SW 1271 (cell line): ENCODE data around the gene DIRAS1.

Experiments used
- DNase-seq, 2 experiments: peaks; one replicate each; lab custom pipeline; 2025; lab: John Stamatoyannopoulos, UW

The DIRAS1 gene, protein sequence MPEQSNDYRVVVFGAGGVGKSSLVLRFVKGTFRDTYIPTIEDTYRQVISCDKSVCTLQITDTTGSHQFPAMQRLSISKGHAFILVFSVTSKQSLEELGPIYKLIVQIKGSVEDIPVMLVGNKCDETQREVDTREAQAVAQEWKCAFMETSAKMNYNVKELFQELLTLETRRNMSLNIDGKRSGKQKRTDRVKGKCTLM

DNA sequence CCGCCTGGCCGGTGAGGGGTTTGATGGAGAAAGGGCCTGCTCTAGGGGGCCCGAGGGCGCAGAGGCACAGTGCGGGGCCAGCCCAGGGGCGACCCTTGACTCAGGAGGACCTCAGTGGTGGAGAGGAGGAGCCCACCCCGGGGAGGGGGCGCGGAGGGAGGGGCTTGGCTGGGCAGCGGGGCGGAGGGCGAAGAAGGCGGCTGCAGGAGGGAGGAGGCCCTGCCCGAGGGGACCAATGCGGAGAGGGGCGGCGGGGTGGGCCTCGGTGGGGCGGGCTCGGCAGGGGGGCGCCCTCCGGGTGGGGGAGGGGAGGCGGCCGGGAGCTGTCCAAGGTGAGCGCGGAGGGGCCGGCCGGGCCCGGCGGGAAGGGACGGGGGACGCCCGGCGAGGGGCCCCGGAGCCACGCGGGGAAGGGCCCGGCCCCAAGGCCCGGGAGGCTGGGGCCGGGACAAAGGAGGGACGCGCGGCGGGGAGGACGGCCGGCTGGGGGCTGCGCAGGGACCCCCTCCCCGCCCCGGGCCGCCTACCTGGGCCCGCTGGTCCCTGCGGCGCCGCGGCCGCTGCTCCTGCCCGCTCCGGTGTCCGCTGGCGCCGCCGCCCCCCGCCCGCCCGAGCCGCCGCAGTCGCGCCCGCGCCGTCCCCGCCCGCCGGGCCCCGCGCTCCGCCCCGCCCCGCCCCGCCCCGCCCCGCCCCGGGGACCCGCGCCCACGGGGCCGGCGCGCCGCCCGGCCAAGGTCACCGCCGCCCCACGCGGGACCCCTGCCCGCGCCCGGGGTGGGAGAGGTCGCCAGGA lies at the start of gene DIRAS1:
DIRAS1 (minus strand) TSS at position 596 of the 793 bp plus-strand sequence. CDS start 3,566 bp downstream, outside the sequence.
- DNase-seq: no peak

DNA sequence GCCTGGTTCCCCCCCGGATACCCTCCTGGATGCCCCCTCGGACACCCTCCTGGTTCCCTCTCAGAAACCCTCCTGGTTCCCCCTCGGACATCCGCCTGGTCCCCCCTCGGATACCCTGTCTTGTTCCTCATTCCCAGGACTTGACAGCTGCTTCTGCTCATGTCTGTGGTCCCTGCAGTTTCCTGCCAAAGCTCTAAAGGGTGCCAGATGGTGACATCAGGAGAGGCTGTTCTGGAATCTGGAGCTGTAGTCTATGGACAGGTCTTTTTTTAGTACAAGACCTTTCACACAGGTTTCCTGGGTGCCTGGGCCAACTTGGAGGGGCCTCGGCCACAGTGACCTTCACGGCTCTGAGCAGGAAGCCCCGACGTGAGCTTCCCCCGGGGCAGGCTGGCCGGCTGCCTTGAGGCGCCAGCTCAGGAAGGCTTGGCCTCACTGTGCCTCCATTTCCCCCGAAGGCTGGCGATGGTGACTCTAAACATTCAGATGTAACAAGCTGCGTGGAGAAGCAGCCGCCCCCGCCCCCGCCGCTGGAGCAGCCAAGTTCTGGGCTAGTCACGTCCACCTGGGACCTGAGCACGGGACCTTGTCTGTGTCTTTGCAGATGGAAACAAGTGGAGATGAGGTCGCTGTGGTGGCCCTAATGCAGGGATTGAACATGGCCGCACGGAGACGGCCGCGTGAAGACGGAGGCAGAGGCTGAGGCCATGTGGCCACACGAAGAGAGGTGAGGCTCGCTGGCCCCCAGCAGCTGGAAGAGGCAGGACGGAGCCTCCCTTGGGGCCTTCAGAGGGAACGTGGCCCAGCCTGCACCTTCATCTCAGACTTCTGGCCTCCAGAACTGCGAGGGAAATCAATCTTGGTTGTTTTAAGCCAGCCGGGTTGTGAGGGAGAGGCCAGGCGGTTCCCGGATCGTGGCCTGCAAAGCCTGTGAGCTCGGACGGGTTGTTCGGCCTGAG lies 49.2 kb upstream of the DIRAS1 start:
- no peak for DNase-seq

DNA sequence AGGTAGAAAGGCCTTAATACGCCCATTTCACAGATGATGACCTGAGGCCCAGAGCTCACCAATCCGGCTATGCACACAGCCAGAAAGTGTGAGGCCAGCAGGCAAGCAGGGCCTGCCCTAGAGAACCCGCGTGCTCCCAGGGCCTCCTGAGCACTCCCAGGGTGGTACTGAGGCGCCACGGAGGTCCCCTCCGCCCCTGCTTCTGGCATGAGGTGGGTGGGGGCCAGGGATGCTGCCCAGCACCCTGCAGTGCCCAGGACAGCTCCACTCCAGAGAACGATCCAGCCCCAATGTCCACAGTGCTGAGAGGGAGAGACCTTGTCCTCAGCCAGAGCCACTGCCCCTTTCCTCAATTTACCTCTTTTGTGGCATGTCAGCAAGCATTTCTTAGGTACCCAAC lies 48.0 kb upstream of the DIRAS1 start:
- no peak for DNase-seq

DNA sequence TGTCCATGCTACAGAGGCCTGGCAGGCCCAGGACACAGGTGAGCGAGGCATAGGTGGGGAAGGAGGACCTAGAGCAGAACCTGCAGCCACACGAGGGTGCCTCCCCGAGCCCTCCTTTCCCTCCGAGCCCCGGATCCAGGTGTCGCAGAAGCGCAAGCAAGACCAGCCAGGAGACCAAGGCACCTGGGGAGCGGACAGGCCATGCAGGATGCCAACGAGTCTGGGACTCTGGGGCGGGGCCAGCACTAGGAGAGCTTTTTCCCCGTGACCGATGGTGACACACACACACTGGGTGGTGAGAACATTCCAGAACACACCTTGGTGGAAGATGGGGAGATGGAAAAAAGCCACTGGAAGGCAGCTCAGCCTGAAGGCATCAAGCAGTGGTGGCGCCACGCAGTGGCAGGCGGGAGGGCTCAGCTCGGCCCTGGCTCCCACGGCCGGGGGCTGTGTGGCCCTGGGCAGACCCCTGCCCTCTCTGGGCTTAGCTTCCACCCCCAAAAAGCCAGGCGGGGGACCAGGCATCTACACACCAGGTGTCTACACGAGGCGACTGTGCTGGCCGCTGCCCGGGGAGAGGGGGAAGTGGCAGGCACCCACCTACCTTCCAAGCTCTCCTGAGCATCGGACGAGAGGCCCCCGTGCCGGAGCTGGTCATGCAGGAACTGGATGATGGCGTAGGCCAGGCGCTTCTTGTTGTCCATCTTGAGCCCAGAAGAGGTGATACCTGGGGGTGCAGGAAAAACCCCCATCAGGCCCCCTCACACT lies 47.4 kb upstream of the DIRAS1 start:
- no peak for DNase-seq

DNA sequence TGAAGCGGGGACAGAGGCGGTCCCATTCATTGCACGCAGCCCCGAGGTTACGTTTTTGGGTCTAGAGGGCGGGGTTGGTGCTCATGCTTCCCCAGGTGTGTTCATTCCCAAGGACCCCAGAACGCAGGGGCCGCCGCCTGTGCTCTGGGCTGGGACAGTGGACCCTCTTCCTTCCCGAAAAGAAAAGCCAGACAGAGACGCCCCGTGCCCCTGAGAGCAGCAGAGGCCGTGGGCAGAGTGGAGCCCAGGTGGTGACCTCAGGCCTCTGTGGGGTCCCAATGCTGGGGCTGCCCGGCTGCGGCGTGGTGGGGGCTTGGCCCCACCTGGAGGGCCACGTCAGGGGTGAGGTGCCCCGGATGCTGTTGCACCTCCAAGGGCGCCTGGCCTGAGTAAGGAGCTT lies 46.5 kb upstream of the DIRAS1 start:
- no peak for DNase-seq

DNA sequence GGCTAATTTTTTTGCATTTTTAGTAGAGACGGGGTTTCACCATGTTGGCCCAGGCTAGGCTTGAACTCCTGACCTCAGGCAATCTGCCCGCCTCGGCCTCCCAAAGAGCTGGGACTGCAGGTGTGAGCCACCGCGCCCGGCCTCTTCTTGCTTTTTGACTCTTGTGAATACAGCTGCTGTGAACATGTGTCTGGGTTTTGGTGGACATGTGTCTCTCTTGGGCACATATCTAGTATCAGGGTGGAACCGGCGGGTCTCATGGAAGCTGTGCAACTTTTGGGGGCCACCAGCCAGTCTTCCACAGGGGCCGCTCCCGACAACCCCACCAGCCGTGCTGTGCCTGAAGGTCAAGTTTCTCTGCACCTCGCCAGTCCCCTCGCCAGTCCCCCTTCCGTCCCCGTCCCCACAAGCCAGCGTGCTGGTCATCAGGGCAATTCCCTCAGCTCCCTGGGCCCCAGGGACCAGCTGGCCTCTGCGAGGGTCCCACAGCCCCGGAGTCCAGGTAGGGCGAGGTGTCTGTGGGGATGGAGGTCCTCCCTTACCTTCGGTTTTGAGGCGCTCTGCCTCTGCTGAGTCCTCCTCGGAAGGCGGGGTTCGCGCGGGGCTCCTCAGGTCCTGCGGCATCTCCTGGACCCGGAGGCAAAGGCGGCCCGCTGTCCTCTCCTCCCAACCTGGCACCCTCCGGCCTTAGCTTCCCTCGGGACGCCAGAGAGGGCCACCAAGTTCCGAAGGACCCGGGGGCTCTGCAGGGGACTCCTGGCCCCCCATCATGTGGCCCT lies 45.6 kb upstream of the DIRAS1 start:
- no peak for DNase-seq

DNA sequence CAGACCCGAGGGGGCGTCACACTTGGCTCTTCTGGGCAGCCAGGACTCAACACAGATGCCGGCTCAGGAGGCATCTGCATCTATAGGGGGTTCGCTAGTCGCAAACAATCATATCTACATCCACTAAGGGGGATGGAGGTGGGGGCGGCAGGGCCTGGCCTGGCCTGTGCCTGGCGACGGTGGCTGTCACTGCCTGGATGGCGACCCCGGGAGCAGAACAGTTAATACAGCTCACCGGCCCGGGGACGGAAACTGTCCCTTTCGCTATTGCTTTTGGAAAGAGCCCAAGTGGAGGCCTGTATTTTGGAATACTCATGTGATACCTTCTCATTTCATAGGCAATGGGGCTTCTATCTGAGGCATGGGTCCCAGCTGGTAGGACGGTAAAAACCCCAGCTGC lies 44.2 kb upstream of the DIRAS1 start:
- no peak for DNase-seq

DNA sequence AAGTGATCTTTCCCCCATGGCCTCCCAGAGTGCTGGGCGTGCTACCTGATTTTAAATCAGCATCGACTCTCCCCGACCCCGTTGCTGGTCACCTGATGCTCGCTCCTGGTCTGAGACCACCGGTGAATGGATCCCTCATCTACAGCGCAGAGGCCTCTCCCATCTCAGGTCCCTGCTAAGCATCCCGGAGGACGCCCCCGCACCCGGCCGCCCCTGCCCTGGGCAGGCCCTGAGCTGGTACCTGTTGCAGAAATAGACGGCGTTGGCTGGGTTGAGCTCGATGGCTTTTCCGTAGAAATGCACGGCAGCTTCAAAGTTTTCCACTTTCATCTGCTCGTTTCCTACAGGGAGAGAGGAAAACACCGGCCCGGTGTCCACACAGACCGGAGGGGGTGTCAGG lies 43.8 kb upstream of the DIRAS1 start:
- no peak for DNase-seq

DNA sequence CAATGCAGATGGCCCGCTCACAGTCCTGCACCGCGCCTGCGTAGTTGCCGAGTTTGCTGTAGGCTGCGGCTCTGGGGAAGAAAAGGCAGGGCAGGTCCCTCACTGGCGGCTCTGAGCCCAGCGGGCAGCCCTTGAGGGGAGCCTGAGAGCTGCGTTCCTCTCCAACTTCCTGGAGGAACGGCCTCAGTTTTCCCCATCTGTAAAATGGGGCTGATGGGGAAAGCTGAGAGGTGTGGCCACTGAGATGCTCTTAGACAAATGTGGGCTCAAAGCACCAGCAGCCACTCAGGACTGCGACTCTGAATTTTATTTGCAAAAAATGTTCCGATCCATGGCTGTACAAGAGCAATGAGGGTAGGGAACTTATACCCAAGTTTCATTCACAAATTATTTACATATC lies 42.5 kb upstream of the DIRAS1 start:
- DNase-seq: no peak

DNA sequence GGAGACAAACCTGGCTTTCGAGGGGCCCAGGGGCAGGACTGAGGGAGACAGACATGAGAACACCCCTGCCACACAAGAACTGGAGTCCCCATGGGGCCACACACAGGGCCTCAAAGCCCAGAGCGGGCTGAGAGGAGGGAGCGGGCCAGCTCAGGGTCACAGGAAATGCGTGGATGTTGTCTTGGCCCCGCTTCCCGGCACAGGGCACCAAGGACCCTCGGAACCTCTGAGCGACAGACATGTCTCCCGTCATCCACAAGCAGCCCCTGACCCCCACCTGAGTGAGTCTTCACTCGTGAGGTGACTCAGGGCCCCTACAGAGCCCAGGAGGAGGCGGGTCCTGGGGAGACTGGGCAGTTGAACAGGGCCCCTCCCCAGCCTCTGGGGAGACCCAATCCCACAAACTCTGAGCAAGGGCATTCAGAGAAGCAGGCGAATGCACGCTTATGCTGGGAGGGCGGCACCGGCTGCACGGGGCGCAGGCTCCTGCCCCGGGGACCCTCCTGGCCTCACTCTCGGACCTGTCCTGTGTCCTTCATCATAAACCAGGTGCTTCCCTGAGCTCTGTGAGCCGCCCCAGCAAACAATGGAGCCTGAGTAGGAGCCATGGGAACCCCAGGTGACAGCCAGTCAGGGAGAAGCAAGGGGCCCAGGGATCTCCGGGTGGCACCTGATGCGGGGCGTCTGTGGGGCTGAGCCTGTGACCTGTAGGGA lies 41.8 kb upstream of the DIRAS1 start:
- no peak for DNase-seq

DNA sequence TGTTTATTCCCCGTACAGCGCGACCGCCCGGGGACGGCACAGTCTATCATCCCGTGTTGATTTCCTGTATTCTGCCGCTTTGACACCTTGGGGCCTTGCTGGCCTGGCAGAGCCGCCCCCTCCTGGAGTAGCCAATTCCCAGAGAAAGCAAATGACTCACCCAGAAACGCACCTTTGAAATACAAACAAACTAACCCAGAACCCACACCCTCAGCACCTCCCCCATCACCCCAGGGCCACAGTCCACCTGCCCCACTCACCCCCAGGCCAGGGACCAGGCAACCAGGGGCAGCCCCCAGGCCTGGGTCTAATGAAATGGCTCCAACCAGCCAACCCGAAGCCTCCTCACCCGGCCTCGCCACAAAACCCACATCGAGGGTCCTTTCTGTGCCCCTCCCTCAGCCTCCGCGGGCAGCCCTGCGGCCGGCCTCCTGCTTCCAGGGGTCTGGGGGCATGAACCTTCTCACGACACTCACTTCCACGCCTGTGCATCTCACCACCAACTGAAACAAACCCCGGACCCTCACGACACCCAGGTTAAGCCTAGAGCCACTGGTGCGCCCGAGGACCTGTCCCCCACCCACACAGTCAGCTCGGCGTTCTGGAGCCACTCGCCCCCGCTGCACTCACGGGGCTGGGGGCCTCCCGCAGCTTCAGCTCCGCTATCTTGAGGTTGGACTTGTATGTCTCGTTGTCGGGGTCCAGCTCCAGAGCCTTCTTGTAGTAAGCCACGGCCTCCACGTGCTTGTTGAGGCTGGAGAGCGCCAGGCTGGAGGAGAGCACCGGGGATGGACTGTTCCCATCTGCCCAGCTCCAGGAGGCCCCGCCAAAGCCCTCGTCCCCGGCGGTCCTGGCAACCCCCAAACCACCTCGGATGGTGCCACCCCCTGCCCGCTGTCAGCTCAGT lies 41.0 kb upstream of the DIRAS1 start:
- DNase-seq: no peak

DNA sequence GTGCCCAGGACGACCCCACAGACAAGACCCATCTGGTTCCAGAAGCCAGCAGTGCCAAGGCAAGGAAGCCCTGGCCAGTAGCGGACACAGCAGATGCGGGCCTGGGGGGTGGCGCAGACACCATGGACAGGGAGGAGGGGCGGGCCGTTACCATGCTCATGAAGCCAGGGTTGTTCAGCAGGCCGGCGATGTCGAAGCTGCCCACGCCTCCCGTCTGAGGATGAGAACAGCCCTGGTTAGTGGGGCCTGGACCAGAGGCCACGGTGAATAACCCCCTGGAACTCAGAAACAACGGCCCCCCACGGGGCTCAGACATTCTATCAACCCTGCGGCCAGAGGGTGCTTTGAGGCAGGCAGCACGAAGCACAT lies 40.1 kb upstream of the DIRAS1 start:
- DNase-seq: no peak

DNA sequence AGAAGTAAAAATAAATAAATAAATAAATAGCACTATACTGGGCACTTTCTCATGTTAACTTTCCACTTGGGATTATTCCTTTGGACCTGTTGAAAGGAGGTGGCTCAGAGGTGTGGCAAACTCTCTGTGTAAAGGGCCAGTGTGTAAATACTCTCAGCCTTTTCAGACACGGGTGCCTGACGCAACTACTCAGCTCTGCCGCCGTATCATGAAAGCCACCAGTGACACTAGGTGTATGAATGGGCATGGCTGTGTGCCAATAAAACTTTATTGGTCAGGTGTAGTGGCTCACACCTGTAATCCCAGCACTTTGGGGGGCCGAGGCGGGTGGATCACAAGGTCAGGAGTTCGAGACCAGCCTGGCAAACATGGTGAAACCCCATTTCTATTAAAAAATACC lies 38.8 kb upstream of the DIRAS1 start:
- DNase-seq: no peak

DNA sequence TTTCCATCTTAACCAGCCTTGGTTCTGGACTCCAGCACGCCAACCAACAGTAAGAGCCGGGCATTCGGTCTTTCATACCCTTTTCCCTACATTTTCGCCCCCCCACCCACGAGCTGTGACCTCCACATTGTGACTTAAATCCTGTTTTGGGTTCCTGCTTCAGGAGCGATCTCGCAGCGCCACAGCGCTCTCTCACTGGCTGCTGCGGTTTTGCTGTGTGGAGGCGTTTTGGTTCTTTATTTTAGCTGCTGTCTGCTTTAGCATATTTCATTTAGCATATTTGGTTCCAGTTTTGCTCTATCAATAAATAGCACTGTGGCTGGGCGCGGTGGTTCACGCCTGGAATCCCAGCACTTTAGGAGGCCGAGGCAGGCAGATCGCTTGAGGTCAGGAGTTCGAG lies 38.2 kb upstream of the DIRAS1 start:
- DNase-seq: no peak

DNA sequence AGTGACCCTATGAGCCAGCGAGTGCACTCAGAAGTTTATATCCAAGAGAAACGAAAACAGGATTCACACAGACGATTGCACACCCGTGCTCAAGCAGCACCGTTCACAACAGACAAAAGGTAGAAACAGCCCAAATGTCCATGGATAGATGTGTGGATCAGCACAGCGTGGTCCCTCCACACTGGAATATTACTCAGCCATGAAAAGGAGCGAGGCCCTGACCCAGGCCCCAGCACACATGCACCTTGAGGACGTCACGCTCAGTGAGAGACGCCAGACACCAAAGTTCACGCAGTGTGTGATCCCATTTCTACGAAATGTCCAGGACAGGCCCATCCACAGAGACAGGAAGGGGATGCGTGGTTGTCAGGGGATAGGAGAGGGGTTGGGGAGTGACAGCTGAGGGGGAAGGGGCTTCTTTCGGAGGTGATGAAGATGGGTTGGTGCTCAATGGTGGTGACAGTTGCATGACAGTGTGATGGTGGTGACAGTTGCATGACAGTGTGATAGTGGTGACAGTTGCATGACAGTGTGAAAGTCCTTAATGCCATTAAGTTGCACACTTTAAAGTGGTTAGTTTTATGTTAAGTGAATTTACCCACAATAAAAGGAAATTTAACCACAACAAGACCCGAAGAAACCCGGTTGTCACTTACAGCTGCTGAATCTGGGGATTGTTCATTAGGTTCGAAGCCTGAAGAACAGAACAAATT lies 37.6 kb upstream of the DIRAS1 start:
- no peak for DNase-seq

DNA sequence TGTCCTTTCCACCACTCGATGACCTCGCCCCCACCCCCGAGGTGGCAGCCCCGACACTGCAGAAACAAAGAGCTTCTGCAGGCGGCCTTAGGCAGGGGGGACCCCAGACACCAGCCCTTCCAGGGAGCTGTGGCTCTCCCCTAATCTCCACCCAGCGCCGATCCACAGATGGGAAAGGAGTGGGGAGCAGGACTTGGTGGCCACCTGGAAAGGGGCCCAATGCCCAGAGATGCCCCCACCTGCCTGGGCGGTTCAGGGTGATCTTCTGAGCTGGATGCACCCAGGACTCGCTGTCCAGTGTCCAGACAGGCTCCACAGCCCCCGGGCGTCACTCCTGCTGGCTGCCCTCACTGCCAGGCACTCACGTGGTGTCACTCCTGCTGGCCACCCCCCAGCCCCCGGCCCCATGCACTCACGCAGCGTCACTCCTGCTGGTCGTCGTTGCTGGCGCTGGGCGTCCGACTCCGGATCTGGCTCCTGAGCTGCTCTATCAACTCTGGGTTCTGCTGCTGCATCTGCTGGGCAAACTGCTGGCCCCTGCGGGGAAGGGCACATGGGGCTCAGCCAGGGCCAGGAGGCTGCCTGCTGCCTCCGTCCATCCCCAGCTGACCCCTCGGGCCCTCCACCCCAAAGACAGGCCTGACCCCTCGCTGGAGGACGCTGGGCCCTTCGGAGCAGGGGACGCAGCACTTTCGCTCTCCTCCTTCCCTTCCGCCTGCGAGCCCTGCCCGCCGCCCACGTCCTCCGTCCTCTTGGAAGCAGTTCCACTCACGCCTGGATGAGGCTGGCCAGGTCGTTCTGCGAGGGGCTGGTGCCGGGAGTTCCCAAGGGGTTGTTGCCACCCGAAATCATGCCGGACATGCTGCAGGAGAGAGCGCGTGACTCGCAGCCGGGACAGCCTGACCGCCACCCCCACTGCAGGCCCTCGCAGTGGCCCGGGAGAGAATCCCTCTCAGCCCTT lies 36.0 kb upstream of the DIRAS1 start:
- no peak for DNase-seq

DNA sequence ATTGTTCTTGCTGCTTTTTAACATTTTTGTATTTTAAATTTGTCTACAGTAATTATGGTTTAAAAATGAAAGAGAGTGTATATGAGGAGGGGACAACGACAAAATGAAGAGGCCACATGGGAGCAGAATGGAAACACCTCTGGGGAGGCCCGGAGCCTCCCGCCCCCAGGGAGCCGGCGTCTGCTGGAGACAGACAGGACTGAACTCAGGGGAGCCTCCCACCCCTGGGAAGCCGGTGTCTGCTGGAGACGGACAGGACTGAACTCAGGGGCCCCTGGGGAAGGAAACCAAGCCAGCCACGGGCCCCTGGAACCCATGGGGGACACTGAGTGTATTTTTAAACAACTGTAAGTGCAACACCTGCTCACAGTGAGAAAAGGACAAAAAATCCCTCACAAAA lies 35.3 kb upstream of the DIRAS1 start:
- no peak for DNase-seq

DNA sequence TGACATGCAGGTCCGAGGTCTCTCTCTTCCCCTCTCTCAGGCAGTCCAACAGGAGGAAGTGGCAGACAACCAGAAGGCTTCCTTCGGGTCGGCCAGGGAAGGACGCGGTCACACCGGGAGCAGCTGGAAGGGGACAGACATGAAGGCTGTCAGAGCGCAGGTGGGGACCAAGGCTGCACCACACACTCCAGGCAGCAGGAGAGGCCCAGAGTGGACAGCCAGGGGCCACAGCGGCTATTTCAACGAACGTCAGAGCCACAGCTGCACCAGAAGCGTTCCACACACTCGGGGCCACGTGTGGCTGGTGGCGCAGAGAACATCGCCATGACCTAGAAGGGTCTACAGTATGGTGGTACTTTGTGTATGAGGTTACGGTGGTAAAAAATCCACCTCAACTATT lies 34.6 kb upstream of the DIRAS1 start:
- no peak for DNase-seq
